ENCODE measurements around the gene LRR1.
A peak's percentile ranks its signal among the peaks of the same experiment; 100 is the strongest.
"Not testable (repeated sequence)": the region's sequence is repeated elsewhere in the genome, so short reads cannot be mapped to it uniquely, and the experiment has no call there.

LRR1 gene

GRCh38 chr14:49634547-49635334 lies 36.0 kb downstream of the LRR1 start, which contains the start of gene DNAAF2:
DNAAF2 (minus strand) TSS chr14:49635244; CDS start chr14:49635149, 95 bp downstream.
- DNase-seq, result peak; percentile 69

- no peak for DNase-seq
These were observed 38.1 kb downstream of the LRR1 start for GRCh38 chr14:49636866-49637265.

GRCh38 chr14:49637534-49638078 lies 38.9 kb downstream of the LRR1 start:
- no peak for DNase-seq

- DNase-seq, result no peak
These were observed 42.0 kb downstream of the LRR1 start for GRCh38 chr14:49640540-49641417.

- no peak for DNase-seq
These were observed 43.0 kb downstream of the LRR1 start for GRCh38 chr14:49641697-49642129.

GRCh38 chr14:49642163-49642562 lies 43.4 kb downstream of the LRR1 start:
- DNase-seq, result no peak

GRCh38 chr14:49653508-49653907 lies 54.8 kb downstream of the LRR1 start:
- no peak for DNase-seq

GRCh38 chr14:49654511-49654910 lies 55.8 kb downstream of the LRR1 start:
- no peak for DNase-seq

GRCh38 chr14:49657500-49657899 lies 58.8 kb downstream of the LRR1 start:
- not testable (repeated sequence) for DNase-seq

- DNase-seq, result no peak
These were observed 61.1 kb downstream of the LRR1 start for GRCh38 chr14:49659526-49660455.
